ENCODE measurements around the gene GPR35. TPM values are rescaled to one million over a fixed set of nuclear protein-coding genes. Genes with fewer than 3 reads are reported as not detected.
A peak's percentile ranks its signal among the peaks of the same experiment; 100 is the strongest.

Gene GPR35
- total RNA-seq, 1 experiment from 2014 or later: 0.22 TPM

- TF ChIP-seq ZMAT4 (CRISPR knock-in tag; IDR thresholded peaks at IDR 0.05): no peak
These were observed 14.3 kb downstream of the GPR35 start (continued) for GRCh38 chr2:240639566-240639965.

DNA sequence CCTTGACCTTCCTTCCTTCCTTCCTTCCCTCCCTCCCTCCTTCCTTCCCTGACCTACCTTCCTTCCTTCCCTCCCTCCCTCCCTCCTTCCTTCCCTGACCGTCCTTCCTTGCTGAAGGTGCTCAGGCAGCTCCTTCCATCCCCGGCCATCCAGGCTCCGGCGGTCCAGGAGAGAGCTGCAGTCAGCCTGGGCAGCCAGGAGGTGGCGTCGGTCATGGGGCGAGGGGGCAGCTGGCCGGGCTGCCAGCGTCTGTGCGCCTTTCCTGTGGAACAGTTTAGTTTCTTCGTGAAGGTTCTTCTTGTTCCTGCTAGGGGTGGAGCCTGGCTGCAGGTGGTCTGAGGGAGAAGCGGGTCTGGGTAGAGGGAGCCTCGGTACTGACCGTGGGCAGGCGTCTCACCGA lies 15.7 kb downstream of the GPR35 start:
- H3K4me3 Mint-ChIP-seq: no peak overlapping the region
- POLR2A ChIA-PET: no interaction called here
- H3K27ac Mint-ChIP-seq: no peak overlapping the region
- H3K27me3 Mint-ChIP-seq (ENCODE audit: low read depth): peaks cover 3% of the 10 kb centered on the region; the same call in 1 of the 2 replicates
- TF ChIP-seq PRDM15 (CRISPR knock-in tag; IDR thresholded peaks at IDR 0.05) (no peak), CREB1 (CRISPR knock-in tag; IDR thresholded peaks at IDR 0.05) (no peak)
- TF ChIP-seq, protein P1, sequence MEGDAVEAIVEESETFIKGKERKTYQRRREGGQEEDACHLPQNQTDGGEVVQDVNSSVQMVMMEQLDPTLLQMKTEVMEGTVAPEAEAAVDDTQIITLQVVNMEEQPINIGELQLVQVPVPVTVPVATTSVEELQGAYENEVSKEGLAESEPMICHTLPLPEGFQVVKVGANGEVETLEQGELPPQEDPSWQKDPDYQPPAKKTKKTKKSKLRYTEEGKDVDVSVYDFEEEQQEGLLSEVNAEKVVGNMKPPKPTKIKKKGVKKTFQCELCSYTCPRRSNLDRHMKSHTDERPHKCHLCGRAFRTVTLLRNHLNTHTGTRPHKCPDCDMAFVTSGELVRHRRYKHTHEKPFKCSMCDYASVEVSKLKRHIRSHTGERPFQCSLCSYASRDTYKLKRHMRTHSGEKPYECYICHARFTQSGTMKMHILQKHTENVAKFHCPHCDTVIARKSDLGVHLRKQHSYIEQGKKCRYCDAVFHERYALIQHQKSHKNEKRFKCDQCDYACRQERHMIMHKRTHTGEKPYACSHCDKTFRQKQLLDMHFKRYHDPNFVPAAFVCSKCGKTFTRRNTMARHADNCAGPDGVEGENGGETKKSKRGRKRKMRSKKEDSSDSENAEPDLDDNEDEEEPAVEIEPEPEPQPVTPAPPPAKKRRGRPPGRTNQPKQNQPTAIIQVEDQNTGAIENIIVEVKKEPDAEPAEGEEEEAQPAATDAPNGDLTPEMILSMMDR (IDR thresholded peaks at IDR 0.05): peak; percentile 43
- no peaks in the 10 kb centered on the region for H3K4me1 Mint-ChIP-seq
- H3K36me3 Mint-ChIP-seq: no peaks in the 10 kb centered on the region
- H3K9me3 Mint-ChIP-seq: no peaks in the 10 kb centered on the region
- peak; percentile 97 for ATAC-seq
- DNase-seq (ENCODE audit: low spot score): peak; percentile 82
- CTCF ChIA-PET: interaction anchor here (0.6 to 1.4 kb wide), 26 partner anchors 8 to 144 kb away, joined by 3 to 16 read pairs (median 4); partner anchors contain the start of genes ANKMY1 and CAPN10

DNA sequence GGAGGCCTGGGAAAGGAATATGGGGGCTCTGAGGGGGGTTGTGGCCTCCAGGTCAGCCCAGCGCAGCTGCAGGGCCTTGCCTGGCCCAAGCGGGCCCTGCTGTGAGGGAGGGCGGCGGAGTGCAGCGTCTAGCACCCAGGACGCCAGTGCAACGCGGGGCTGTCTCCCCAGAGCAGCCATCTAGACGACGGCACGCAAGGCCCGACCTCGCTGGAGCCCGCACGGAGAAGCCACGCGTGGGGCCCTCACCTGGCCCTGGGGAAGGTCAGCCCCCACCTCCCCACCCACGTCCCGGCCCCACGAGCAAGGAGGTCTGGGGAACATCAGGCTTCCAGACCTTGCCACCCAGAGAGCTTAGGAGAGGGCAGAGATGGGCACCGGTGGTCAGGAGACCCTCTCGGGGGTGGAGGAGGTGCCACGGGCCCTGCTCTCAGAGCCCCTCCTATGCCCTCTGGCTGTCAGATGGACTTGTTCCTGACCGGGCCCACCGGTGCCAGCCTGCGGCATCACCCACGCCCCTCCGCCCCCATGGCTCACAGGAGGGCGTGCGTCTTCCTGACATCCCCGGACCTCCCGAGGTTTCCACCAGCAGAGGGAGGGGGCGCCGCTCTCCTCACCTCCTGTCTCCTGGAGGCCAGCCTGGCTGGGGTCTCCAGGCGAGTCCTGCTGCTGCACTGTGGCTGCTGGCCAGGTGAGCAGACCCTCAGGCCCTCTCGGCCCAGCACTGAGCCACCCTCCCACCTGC lies 17.0 kb downstream of the GPR35 start:
- H3K27ac Mint-ChIP-seq: no peak overlapping the region
- H3K27me3 Mint-ChIP-seq (ENCODE audit: low read depth): peaks cover 3% of the 10 kb centered on the region; the same call in 1 of the 2 replicates
- no peaks in the 10 kb centered on the region for H3K36me3 Mint-ChIP-seq
- no peak overlapping the region for H3K4me3 Mint-ChIP-seq
- H3K9me3 Mint-ChIP-seq: no peaks in the 10 kb centered on the region
- CTCF ChIA-PET: no interaction called here
- no peaks in the 10 kb centered on the region for H3K4me1 Mint-ChIP-seq
- POLR2A ChIA-PET: no interaction called here
- DNase-seq (ENCODE audit: low spot score) (no peak), ATAC-seq (no peak)
- no peak for TF ChIP-seq JUN (CRISPR knock-in tag; IDR thresholded peaks at IDR 0.05)
- no peak for TF ChIP-seq OVOL2 (CRISPR knock-in tag; IDR thresholded peaks at IDR 0.05; ENCODE audit: borderline replicate concordance)
- TF ChIP-seq HMGA2 (CRISPR knock-in tag; IDR thresholded peaks at IDR 0.05): no peak
- no peak for TF ChIP-seq E2F1 (CRISPR knock-in tag; IDR thresholded peaks at IDR 0.05)
- TF ChIP-seq AR (CRISPR knock-in tag; IDR thresholded peaks at IDR 0.05): no peak
- TF ChIP-seq ATF2 (CRISPR knock-in tag; IDR thresholded peaks at IDR 0.05; ENCODE audit: borderline replicate concordance, low read depth): no peak
- no peak for TF ChIP-seq FOXJ3 (CRISPR knock-in tag; IDR thresholded peaks at IDR 0.05; ENCODE audit: borderline replicate concordance)
- TF ChIP-seq, protein P2, sequence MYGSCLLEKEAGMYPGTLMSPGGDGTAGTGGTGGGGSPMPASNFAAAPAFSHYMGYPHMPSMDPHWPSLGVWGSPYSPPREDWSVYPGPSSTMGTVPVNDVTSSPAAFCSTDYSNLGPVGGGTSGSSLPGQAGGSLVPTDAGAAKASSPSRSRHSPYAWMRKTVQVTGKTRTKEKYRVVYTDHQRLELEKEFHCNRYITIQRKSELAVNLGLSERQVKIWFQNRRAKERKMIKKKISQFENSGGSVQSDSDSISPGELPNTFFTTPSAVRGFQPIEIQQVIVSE (CRISPR knock-in tag; IDR thresholded peaks at IDR 0.05; ENCODE audit: borderline replicate concordance): no peak
- no peak for TF ChIP-seq NFATC4 (CRISPR knock-in tag; IDR thresholded peaks at IDR 0.05)
- TF ChIP-seq NR2C2 (CRISPR knock-in tag; IDR thresholded peaks at IDR 0.05): no peak
- TF ChIP-seq, protein P3, sequence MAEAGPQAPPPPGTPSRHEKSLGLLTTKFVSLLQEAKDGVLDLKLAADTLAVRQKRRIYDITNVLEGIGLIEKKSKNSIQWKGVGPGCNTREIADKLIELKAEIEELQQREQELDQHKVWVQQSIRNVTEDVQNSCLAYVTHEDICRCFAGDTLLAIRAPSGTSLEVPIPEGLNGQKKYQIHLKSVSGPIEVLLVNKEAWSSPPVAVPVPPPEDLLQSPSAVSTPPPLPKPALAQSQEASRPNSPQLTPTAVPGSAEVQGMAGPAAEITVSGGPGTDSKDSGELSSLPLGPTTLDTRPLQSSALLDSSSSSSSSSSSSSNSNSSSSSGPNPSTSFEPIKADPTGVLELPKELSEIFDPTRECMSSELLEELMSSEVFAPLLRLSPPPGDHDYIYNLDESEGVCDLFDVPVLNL (CRISPR knock-in tag; IDR thresholded peaks at IDR 0.05; ENCODE audit: borderline replicate concordance, low read depth): no peak
